NCI-H128 (cell line): ENCODE data around the gene SPATA20.
A peak's percentile ranks its signal among the peaks of the same experiment; 100 is the strongest.

Source experiments
- DNase-seq: peaks from one replicate; lab custom pipeline; 2025; ENCODE audit not compliant: unreplicated experiment; lab: John Stamatoyannopoulos, UW

SPATA20 gene

DNA sequence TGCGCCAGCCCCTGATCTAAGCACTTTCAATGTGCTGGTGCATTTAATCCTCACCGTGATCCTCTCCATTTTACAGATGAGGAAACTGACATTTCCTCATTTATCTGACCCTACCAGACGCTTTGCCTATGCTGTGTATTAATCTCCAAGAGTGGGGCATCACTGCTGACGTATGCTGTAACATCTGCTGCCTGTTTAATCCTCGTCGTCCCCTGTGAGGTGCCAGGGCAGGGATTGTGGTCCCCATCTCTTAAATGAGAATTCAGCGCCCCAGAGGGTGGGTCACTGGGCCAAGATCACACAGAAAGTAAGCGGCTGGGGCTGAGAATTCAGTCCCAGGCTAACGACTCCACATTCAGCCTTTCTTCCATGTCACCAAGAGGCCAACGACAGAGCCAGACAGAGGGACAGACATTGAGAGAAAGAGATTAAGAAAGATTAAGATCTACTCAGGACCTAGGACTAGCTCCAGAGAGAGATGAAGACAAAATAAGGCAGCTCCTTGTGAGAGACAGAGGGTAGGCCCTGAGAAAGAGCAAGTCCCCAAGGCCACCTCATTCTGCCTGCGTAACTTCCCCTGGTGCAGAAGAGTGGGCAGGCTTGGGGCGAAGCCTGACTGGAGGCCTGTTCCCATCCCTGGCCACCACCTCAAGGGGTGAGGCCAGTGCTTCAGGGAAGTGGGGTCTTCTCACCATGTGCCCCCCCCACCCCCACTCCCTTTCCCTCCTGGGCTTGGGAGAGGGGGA lies 27.1 kb downstream of the SPATA20 start:
- DNase-seq = no peak

DNA sequence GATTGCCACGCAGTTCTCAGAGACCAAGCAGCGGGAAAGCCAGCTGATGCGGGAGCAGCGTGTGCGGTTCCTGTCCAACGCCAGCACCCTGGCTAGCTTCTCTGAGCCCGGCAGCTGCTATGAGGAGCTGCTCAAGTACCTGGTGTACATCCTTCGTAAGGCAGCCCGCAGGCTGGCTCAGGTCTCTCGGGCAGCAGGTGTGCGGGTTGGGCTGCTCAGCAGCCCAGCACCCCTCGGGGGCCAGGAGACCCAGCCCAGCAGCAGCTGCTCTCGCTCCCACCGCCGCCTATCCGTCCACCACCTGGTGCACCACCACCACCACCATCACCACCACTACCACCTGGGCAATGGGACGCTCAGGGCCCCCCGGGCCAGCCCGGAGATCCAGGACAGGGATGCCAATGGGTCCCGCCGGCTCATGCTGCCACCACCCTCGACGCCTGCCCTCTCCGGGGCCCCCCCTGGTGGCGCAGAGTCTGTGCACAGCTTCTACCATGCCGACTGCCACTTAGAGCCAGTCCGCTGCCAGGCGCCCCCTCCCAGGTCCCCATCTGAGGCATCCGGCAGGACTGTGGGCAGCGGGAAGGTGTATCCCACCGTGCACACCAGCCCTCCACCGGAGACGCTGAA lies 28.7 kb downstream of the SPATA20 start:
- no peak for DNase-seq

DNA sequence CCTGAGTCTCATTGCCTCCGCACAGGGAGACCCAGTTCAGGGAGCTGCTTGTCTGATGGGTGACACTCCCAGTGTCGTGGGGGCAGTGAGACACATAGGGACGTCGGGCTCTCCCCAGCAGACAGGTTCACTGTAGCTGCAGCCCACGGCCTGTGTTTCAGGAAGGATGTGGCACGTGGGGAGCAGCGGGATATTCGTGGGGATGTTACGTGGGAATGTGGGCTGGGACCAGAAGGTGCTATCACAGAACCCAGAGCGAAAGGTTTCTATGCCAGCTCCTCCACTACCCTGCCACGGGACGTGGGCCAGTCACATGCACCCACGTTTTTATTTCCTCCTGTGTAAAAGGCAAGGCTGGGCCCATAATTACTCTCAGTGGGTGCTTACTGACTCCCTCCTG lies 29.9 kb downstream of the SPATA20 start:
- DNase-seq = no peak

DNA sequence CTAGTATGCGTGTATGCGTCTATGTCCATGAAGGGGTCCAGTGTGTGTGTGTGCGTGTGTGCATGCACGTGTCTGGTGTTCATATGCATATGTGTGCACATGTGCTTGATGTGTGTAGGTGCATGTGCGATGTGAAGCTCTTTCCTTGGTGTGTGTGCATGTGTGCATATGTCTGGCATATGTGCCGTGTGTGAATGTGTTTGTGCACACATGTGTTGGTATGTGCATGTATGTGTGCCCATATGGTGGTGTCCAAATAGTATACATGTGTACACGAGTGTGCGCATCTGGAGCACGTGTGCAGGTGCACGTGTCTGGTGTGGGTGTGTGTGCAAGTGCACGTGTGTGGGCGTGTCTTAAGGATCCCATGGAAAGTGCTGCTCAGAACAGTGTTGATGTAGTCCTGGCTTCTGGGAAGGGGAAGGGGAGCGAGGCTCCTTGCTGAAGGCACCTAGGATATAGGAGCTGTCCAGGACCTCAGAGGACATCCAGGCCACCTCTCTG lies 30.5 kb downstream of the SPATA20 start:
- no peak for DNase-seq

DNA sequence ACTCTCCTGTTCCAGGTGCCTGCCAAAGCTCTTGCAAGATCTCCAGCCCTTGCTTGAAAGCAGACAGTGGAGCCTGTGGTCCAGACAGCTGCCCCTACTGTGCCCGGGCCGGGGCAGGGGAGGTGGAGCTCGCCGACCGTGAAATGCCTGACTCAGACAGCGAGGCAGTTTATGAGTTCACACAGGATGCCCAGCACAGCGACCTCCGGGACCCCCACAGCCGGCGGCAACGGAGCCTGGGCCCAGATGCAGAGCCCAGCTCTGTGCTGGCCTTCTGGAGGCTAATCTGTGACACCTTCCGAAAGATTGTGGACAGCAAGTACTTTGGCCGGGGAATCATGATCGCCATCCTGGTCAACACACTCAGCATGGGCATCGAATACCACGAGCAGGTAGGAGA lies 31.2 kb downstream of the SPATA20 start:
- no peak for DNase-seq

DNA sequence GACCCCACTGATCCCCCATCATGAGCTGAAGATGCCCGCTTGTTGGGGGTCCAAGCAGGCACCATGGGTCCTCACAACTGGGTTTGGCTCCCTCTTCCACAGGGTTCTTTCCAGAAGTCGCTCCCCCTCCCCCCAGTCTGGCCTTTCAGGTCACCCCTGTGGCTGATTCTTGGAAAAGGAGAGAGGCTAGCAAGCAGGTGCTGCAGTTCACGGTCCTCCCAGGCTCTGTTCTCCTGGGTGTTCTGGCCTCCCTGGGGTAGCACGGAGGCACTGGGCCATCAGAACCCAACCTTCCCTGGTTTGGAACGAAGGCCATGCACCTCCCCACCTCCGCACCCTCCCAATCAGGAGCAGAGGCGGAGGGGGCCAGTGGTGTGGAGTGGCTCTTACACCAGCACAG lies 32.4 kb downstream of the SPATA20 start:
- no peak for DNase-seq

- DNase-seq = no peak
Observed at GRCh38 chr17:50580646-50581045, 33.7 kb downstream of the SPATA20 start.

DNA sequence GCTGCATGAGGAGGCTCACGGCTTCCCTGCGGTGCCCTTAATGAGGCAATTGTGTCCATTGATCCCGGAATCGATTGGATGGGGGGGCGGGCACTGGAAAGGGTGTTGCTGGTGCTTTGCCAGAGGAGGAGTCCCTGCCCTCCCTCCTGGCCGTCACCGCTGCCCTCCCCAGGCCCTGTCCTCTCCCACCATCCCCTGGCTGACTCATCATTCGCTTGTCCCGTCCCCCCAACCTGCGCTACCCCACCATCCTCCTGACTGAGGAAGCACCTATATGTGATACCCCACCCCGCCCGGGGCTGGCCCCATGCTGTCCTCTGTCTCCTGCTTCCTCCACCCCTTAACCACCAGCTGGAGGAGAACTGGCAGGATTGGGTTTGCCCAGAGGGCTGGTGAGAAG lies 34.3 kb downstream of the SPATA20 start:
- no peak for DNase-seq

DNA sequence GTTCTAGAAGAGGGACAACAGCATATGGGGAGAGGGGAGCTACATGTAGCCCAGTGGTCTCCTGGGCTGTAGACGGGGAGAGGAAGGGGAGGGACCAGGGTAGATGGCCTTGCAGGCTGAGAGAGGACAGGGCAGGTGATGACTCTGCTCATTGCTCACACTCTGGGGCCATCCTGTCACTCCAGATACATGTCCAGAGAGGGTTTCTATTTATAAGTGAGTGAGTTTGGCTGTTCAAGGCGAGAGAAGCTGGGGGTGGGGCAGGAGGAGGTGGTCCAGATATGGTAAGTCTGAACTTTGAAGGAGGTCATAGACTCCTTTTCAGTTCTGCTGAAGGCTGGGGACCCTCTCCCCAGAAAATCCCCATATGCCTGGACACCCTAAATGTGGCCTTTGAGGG lies 35.8 kb downstream of the SPATA20 start:
- DNase-seq = no peak

DNA sequence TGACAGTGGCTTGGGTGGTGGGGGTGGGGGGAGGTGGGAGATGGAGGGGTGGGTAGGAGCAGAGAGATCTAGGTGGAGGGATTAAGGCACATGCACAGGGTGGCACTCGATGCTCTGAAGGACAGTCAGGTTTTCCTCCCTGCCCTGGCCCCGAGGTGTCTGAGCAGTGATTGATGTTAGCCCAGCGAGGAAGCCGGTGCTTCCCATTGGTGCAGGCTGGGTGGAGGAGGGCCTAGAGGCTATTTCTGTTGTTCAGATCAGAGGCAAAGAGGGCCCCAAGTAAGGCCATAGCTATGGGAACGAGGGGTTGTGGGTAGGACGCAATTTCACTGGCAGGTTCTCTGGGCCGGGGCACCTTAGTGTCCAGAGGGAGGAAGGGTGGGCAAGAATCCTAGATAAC lies 36.7 kb downstream of the SPATA20 start:
- no peak for DNase-seq

DNA sequence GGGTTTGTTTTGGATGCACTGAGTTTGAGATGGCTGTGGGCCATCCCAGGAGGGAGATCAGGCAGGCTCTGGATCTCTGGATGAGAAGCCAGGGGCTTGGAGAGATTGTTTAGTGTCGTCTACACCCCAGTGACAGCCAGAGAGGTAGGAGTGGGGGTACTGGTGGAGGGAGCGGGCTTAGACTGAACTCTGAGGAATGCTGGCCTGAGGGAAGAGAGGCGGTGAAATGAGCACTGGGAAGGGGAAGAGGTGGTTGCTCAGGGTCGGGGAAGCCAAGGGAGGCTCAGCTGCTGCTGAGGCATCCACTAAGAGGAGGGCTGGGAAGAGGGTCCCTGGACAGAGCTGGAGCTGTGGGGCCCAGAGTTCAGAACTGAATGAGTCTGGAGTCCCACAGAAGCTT lies 37.1 kb downstream of the SPATA20 start:
- no peak for DNase-seq

DNA sequence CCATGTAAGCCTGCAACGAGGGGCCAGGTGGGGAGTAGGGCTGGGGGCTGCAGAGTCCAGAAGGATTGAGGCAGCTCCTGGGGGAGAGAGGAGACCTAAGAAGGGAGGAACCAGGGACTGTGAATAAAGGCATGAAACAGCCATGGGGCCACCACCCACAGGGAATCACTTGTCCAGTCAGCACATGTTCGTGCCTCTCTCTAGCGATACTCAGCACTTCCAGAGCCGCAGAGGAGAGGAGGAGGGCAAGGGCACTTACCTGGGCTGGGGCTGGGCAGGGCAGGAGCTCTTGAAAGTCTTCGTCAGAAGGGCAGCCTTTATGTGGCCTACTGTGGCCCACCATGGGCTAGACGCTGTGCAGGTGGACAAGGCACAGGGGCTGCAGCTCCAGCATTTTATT lies 37.8 kb downstream of the SPATA20 start:
- no peak for DNase-seq

GRCh38 chr17:50585346-50585745 lies 38.4 kb downstream of the SPATA20 start:
- no peak for DNase-seq

DNA sequence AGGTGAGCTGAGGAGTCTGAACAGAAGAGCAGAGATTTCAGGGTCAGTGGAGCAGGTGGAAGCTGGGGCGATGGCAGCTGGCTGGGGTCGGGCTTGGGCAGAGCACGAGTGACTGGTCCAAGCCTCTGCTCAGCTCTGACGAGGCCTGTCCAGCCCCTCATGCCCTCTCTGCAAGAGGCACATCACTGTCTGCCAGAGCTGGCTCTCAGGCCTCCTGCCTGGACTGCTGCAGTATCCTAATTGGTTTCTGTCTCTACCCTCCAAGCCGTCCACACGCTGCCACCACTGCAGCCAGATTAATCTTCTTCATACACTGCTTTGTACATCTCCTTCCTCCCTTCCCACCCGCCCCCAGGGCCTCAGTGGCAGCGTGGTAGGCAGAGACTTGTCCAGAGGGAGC lies 38.9 kb downstream of the SPATA20 start:
- DNase-seq = no peak

DNA sequence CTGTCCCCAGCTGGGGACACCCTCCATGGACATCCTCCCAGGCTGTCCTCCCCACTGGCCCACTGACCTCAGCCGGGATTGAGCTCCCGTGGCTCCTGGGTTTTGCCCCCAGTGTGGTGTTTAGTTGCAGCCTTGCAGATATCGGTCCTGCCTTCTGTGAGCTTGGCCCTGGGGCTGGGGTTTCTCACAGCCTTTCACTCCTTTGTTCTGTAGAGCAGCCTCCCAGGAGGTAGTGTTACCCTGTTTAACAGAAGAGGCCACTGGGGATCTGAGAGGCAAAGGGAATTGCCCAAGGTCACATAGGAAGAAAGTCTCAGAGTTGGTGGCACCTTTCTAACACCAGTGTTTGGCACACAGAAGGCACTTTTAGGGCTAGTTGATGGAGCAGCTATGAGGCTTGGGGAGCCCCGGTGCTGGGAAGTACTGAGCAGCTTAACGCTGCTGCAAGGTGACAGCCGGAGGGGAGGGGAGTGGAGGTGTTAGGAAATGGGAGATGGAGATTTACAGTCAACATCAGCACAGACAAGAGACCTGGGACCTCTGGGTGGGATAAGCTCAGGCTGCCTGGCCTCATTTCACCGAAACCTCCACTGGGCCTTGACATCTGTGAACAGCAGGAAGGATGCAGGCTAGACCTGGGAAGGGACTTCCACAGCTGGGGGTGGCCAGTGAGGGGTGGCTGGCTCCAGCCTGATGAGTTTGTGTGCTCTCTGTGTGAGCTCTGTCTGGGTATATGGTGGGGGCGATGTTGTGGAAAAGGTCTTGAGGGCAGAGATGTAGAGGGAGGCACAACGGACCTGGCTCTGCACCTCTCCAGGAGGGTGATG lies 39.7 kb downstream of the SPATA20 start:
- DNase-seq = no peak

- no peak for DNase-seq
Observed at GRCh38 chr17:50587571-50587970, 40.6 kb downstream of the SPATA20 start.

- DNase-seq = no peak
Observed at GRCh38 chr17:50588391-50589049, 41.5 kb downstream of the SPATA20 start.

DNA sequence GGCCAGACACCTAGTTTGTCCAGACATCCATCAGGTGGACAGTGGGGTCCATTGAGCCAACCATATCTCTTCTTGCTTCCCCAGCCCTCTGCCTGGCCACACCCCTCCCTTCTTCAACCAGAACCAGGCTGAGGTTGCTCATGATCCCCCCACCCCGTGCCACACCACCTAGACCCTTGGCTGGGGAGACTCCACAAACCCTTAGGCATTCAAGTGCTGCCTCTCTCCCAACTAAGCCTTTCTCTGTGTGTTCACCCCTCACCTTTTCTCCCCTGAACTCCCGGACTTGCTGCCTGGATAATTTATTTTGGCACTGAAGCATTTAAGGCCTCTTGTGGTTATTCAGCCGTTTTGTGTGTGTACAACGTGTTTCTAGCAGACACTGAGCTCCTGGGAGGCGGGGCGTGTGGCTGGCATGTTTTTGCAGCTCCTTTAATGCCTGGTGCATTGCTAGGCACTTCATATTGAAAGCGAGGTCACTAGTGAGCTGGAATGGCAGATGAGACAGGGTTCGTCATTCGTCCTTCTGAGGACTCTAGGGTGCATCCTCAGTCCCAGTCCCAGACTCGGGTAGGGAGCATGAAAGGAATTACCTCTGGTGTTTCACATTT lies 42.2 kb downstream of the SPATA20 start:
- no peak for DNase-seq

GRCh38 chr17:50590946-50591737 lies 44.2 kb downstream of the SPATA20 start:
- no peak for DNase-seq

DNA sequence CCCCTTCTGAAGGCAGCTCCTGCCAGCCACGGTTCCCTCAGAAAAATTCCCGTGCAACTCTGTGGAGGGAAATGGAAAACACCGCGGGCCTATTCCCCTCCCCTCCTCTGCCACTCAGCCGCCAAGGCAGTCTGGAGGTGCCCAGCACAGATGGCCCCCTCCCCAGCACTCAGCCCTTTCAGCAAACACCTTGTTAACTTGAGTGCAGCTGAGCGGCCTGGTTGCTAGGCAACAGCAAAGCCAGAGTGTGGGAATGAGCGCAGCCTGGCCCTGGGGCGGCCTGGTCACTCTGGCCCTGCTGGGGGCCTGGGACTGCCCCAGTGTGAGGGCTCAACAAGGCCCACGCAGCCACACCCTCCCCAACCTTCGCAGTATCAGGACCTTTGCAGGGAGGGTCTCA lies 46.3 kb downstream of the SPATA20 start:
- peak; percentile 35 for DNase-seq
